BJ (cell line): Measurements from ENCODE around the gene KIF17. TPM values are rescaled to one million over a fixed set of nuclear protein-coding genes. Genes with fewer than 3 reads are reported as not detected.

Source experiments
- CTCF ChIA-PET: fragments of 350-600 bp; formaldehyde crosslinking; extraction: SDS; loops from one replicate; lab custom pipeline; 2021; ENCODE audit warnings: antibody characterized with exemption, inconsistent platforms; lab: Yijun Ruan, JAX
- POLR2A ChIA-PET: fragments of 300-600 bp; sonication (Branson Sonifier 250); formaldehyde crosslinking; extraction: SDS; loops from one replicate; lab custom pipeline; 2021; ENCODE audit warnings: antibody characterized with exemption; lab: Charles Lee
- DNase-seq: peaks from one replicate; pipeline ENCODE4 v3.0.0-alpha.2; 2011; ENCODE audit warnings: low read depth
- H3K27me3 ChIP-seq: 2 replicates; pipeline ENCODE4 v1.6.0; 2011; ENCODE audit warnings: low read length; ENCODE audit not compliant: control insufficient read depth, insufficient read depth
- H3K36me3 ChIP-seq: 2 replicates; pipeline ENCODE4 v1.5.1; 2011; ENCODE audit warnings: low read length; ENCODE audit not compliant: control insufficient read depth, insufficient read depth
- H3K4me3 ChIP-seq: 2 replicates; pipeline ENCODE4 v1.5.1; 2011; ENCODE audit warnings: low read depth, mild to moderate bottlenecking, control low read depth, low read length
- polyA plus RNA-seq: library from polyadenylated mRNA; depleted of rRNA; stranded (reverse); fragments of >200 nt; gene quantifications from 2 replicates; pipeline ENCODE4 v1.2.3, GENCODE V29; 2011; rRNA removed
- TF ChIP-seq, protein P1 (sequence below): IDR thresholded peaks from 2 replicates; pipeline ENCODE4 v1.5.1; 2011; ENCODE audit warnings: low read depth, mild to moderate bottlenecking, control low read depth, inconsistent platforms, low read length, moderate library complexity; ENCODE audit not compliant: insufficient read depth

KIF17 gene
- polyA plus RNA-seq, 1 experiment: 3.7 TPM

DNA sequence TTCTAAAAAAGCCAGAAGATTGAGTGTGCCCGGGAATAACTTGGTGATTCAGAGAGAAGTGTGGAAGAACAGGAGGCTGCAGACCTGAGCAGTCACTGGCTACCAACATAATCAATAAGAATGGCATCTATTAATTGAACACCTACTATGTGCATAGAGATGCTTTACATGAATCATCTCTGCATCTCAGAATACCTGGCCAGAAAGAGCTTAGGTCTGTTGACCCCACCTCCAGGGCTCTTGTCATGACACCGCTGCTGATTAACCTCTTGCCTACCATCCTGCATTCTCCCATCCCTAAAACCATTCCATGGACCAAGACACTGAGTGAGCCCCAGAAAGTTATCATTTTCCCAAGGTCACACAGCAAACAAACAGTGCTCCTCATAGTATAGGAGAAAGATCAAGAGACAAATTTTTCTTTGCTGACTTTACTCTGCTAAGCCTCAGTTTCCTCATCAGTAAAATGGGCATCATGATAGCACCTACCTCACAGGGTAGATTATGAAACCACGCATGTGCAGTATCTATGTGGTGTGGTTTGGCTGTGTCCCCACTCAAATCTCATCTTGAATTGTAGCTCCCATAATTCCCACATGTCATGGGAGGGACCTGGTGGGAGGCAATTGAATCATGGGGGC lies 100.8 kb downstream of the KIF17 start:
- CTCF ChIA-PET: interaction anchor here (1.0 to 2.4 kb wide), 5 partner anchors 13 to 42 kb away, joined by 3 to 10 read pairs (median 4); no protein-coding TSS in a partner anchor
- DNase-seq: no peak
- no peaks in the 10 kb centered on the region for H3K36me3 ChIP-seq
- TF ChIP-seq, protein P1, sequence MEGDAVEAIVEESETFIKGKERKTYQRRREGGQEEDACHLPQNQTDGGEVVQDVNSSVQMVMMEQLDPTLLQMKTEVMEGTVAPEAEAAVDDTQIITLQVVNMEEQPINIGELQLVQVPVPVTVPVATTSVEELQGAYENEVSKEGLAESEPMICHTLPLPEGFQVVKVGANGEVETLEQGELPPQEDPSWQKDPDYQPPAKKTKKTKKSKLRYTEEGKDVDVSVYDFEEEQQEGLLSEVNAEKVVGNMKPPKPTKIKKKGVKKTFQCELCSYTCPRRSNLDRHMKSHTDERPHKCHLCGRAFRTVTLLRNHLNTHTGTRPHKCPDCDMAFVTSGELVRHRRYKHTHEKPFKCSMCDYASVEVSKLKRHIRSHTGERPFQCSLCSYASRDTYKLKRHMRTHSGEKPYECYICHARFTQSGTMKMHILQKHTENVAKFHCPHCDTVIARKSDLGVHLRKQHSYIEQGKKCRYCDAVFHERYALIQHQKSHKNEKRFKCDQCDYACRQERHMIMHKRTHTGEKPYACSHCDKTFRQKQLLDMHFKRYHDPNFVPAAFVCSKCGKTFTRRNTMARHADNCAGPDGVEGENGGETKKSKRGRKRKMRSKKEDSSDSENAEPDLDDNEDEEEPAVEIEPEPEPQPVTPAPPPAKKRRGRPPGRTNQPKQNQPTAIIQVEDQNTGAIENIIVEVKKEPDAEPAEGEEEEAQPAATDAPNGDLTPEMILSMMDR: no peak
- POLR2A ChIA-PET: no interaction called here
- H3K4me3 ChIP-seq: no peak overlapping the region
- no peaks in the 10 kb centered on the region for H3K27me3 ChIP-seq

DNA sequence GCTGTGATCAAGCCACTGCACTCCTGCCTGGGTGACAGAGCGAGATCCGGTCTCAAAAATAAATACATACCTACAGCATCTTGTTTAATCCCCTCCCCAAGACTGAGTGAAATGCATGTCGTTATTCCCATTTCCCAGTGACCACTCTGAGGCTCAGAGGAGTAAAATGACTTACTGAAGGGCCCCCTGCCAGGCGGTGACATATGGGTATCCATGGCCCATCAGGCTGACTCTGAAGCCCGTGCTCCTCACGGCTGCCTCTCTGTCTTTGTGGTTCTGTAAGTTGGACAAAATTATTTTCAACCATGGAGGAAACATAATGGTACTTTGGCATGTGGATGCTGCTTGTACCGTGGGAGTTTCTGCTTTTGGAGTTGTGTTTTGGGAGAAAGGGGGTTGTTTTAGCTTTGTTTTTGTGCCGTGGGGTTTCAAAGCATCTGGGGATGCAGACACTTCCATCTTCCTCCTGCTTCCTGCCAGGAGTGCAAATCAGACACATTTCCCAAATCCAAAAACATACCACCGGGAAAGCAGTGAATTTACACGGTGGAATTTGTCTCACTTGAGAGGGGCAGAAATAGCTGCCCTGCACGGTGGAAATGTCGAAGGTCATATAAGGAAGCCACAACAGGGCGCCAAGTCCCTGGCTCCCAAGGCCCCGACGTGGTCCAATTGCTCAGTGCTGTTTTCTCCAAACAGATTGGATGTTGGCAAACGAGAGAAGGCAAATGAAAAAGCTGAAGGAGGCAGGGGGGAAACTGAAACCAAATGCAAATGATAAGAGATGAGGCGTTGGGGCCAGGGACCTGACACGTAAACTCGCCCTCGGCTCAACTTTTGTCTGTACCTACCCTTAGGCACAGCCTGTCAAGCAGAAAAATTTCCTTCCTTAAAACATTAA lies 101.6 kb downstream of the KIF17 start:
- no peaks in the 10 kb centered on the region for H3K27me3 ChIP-seq
- TF ChIP-seq, protein P1: no peak
- ChIA-PET POLR2A (interaction anchor here (0.6 kb wide), 1 partner anchor 170 kb away, joined by 3 read pairs; no protein-coding TSS in a partner anchor), CTCF (interaction anchor here (0.7 to 2.4 kb wide), 4 partner anchors 9 to 18 kb away, joined by 3 to 10 read pairs (median 3); no protein-coding TSS in a partner anchor)
- DNase-seq: no peak
- H3K36me3 ChIP-seq: no peaks in the 10 kb centered on the region
- no peak overlapping the region for H3K4me3 ChIP-seq

DNA sequence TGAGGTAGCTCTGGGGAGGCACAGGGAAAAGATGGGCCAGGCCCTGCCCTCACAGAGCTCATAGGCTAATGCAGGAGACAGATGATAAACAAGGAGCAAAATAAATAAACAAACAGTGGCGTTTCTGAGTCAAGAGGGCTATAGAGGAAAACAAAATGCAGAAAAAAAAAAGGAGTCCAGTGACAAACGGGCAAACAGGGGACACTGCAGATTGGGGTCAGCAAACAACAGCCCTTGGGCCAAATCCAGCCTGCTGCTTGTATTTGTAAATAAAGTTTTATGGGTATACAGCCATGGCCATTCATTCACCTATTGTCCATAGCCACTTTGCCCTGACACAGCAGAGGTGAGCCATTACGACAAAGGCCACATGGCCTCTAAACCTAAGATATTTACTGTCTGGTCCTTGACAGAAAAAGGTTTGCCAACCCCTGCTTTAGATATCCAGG lies 103.7 kb downstream of the KIF17 start:
- ChIA-PET CTCF (interaction anchor here (1.6 to 4.9 kb wide), 2 partner anchors 19 to 39 kb away, joined by 5 to 19 read pairs; partner anchors contain the start of gene PINK1), POLR2A (interaction anchor here (0.6 kb wide), 1 partner anchor 955 kb away, joined by 3 read pairs; no protein-coding TSS in a partner anchor)
- TF ChIP-seq, protein P1: no peak

More for the DNA sequence above, 103.7 kb downstream of the KIF17 start:
- no peaks in the 10 kb centered on the region for H3K27me3 ChIP-seq
- no peak overlapping the region for H3K4me3 ChIP-seq
- no peaks in the 10 kb centered on the region for H3K36me3 ChIP-seq
- no peak for DNase-seq

Other genes starting within 250 kb of the KIF17 start
- 23.5 and 40.2 TPM in 2 replicates for gene CAMK2N1, start 231.8 kb downstream of the KIF17 start, polyA plus RNA-seq
- gene MUL1, start 209.9 kb downstream of the KIF17 start, polyA plus RNA-seq: 30.3 and 46.1 TPM in 2 replicates
- 0.02 TPM in 1 of 2 replicates, not detected in the other for gene FAM43B, start 165.4 kb downstream of the KIF17 start, polyA plus RNA-seq
- gene CDA, start 128.9 kb downstream of the KIF17 start, polyA plus RNA-seq: 7.0 and 7.5 TPM in 2 replicates
- gene PINK1, start 84.5 kb downstream of the KIF17 start, polyA plus RNA-seq: 65.8 and 89.2 TPM in 2 replicates
- 581 and 587 TPM in 2 replicates for gene DDOST, start 56.6 kb downstream of the KIF17 start, polyA plus RNA-seq
- 1.6 and 3.5 TPM in 2 replicates for gene SH2D5, start 14.7 kb upstream of the KIF17 start, polyA plus RNA-seq
- 118 and 144 TPM in 2 replicates for gene HP1BP3, start 69.3 kb upstream of the KIF17 start, polyA plus RNA-seq